HEK293 (cell line): ENCODE data around the gene LMAN2L.

Experiments used
- CTCF ChIA-PET: fragments of 350-600 bp; formaldehyde crosslinking; extraction: SDS; loops from one replicate; lab custom pipeline; 2021; ENCODE audit warnings: antibody characterized with exemption; lab: Yijun Ruan, JAX
- POLR2A ChIA-PET: fragments of 300-600 bp; formaldehyde crosslinking; extraction: SDS; loops from one replicate; lab custom pipeline; 2020; ENCODE audit warnings: antibody characterized with exemption, inconsistent platforms; lab: Yijun Ruan, JAX
- H3K27ac ChIP-seq: fragments of 200-500 bp; sonication (Bioruptor generic); 2 replicates; pipeline ENCODE4 v1.5.1; 2014; ENCODE audit warnings: low read depth, low read length, control low read depth, inconsistent platforms; ENCODE audit errors: extremely low read depth
- H3K36me3 ChIP-seq, 2 experiments: fragments of 200-500 bp in 1 of 2; sonication (Bioruptor generic) in 1 of 2; 1 replicate in 1 of 2; 2 replicates in 1 of 2; pipeline ENCODE4 v1.5.1; 2014 to 2017; ENCODE audit warnings: inconsistent platforms in 2 of 2, low read length in 2 of 2; ENCODE audit not compliant: control insufficient read depth in 2 of 2, insufficient read depth in 1 of 2
- H3K4me1 ChIP-seq: fragments of 200-500 bp; sonication (Bioruptor generic); 2 replicates; pipeline ENCODE4 v1.5.1; 2014; ENCODE audit warnings: mild to moderate bottlenecking, low read length, inconsistent platforms; ENCODE audit not compliant: control insufficient read depth, insufficient read depth
- H3K4me3 ChIP-seq: 2 replicates; pipeline ENCODE4 v1.5.1; 2011; ENCODE audit warnings: low read depth, mild to moderate bottlenecking, control low read depth, low read length, moderate library complexity
- H3K9me3 ChIP-seq: fragments of 200-500 bp; sonication (Bioruptor generic); 2 replicates; pipeline ENCODE4 v1.5.1; 2014; ENCODE audit warnings: low read depth, low read length, inconsistent platforms; ENCODE audit not compliant: control insufficient read depth, insufficient read depth
- GLIS1 ChIP-seq: fragments of 450-650 bp; formaldehyde crosslinking; IDR thresholded peaks from 2 replicates; pipeline ENCODE4 v1.5.1; 2016; ENCODE audit warnings: missing biosample characterization, missing genetic modification characterization
- IKZF3 ChIP-seq: fragments of 450-650 bp; IDR thresholded peaks from 2 replicates; pipeline ENCODE4 v1.5.0; 2018; ENCODE audit warnings: missing biosample characterization, mild to moderate bottlenecking, missing genetic modification characterization, moderate library complexity
- KLF1 ChIP-seq: fragments of 450-650 bp; formaldehyde crosslinking; IDR thresholded peaks from 2 replicates; pipeline ENCODE4 v1.5.1; 2016; ENCODE audit warnings: missing biosample characterization, missing genetic modification characterization
- SP3 ChIP-seq: fragments of 450-650 bp; formaldehyde crosslinking; IDR thresholded peaks from 2 replicates; pipeline ENCODE4 v1.5.1; 2016; ENCODE audit warnings: missing biosample characterization, missing genetic modification characterization
- ZNF223 ChIP-seq: fragments of 450-650 bp; formaldehyde crosslinking; IDR thresholded peaks from 2 replicates; pipeline ENCODE4 v1.5.1; 2016; ENCODE audit warnings: missing biosample characterization, missing genetic modification characterization
- ZNF266 ChIP-seq: fragments of 450-650 bp; formaldehyde crosslinking; IDR thresholded peaks from 2 replicates; pipeline ENCODE4 v1.5.1; 2016; ENCODE audit warnings: missing biosample characterization, missing genetic modification characterization, low read depth
- ZNF341 ChIP-seq: fragments of 450-650 bp; formaldehyde crosslinking; IDR thresholded peaks from 2 replicates; pipeline ENCODE4; 2016; ENCODE audit warnings: low read depth, missing biosample characterization, missing genetic modification characterization
- ZNF501 ChIP-seq: fragments of 450-650 bp; formaldehyde crosslinking; IDR thresholded peaks from 2 replicates; pipeline ENCODE4 v1.5.1; 2016; ENCODE audit warnings: missing biosample characterization, missing genetic modification characterization
- ZNF585B ChIP-seq: fragments of 450-650 bp; formaldehyde crosslinking; IDR thresholded peaks from 2 replicates; pipeline ENCODE4 v1.5.1; 2016; ENCODE audit warnings: missing biosample characterization, missing genetic modification characterization
- ZNF610 ChIP-seq: fragments of 450-650 bp; formaldehyde crosslinking; IDR thresholded peaks from 2 replicates; pipeline ENCODE4 v1.5.1; 2016; ENCODE audit warnings: missing biosample characterization, missing genetic modification characterization, borderline replicate concordance
- ZNF658 ChIP-seq: fragments of 450-650 bp; formaldehyde crosslinking; IDR thresholded peaks from 2 replicates; pipeline ENCODE4; 2016; ENCODE audit warnings: missing biosample characterization, missing genetic modification characterization
- ZNF777 ChIP-seq: fragments of 450-650 bp; formaldehyde crosslinking; IDR thresholded peaks from 2 replicates; pipeline ENCODE4 v1.5.1; 2017; ENCODE audit warnings: missing biosample characterization, missing genetic modification characterization, borderline replicate concordance
- TF ChIP-seq, protein P1 (sequence below): fragments of 450-650 bp; formaldehyde crosslinking; IDR thresholded peaks from 2 replicates; pipeline ENCODE4 v1.5.1; 2016; ENCODE audit warnings: missing biosample characterization, missing genetic modification characterization
- TF ChIP-seq, protein P2 (sequence below): fragments of 450-650 bp; formaldehyde crosslinking; IDR thresholded peaks from 2 replicates; pipeline ENCODE4 v1.5.1; 2017; ENCODE audit warnings: missing biosample characterization, missing genetic modification characterization
- TF ChIP-seq, protein P3 (sequence below): fragments of 450-650 bp; formaldehyde crosslinking; IDR thresholded peaks from 2 replicates; pipeline ENCODE4 v1.5.1; 2016; ENCODE audit warnings: missing biosample characterization, missing genetic modification characterization
- TF ChIP-seq, protein P4 (sequence below): fragments of 450-650 bp; formaldehyde crosslinking; IDR thresholded peaks from 2 replicates; pipeline ENCODE4 v1.5.1; 2016; ENCODE audit warnings: missing biosample characterization, missing genetic modification characterization, borderline replicate concordance
- TF ChIP-seq, protein P5 (sequence below): fragments of 450-650 bp; formaldehyde crosslinking; IDR thresholded peaks from 2 replicates; pipeline ENCODE4 v1.5.1; 2016; ENCODE audit warnings: missing biosample characterization, missing genetic modification characterization

Gene LMAN2L

DNA sequence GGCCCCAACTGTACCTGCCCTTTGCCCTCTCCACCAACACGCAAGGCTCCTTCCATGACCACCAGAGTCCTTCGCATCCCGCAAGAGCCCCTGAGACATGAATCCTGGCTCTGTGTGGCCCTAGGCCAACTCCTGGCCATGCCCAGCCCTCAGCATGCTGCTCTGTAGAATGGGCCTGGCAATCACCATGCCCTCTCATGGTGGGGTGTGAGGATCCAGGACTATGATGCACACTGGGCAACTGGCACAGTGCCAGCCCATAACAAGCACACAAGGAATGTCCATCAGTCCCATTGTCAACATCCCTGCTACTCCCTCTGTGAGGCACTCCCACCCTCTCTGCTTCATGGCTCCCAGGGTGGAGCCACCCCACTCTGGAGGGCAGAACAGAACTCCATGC lies 52.6 kb downstream of the LMAN2L start:
- Histone ChIP-seq H3K4me3 (no peak overlapping the region), H3K27ac (no peak overlapping the region), H3K36me3 (no peaks in the 10 kb centered on the region)
- POLR2A ChIA-PET, result no interaction called here
- TF ChIP-seq, protein P1, sequence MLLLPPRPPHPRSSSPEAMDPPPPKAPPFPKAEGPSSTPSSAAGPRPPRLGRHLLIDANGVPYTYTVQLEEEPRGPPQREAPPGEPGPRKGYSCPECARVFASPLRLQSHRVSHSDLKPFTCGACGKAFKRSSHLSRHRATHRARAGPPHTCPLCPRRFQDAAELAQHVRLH, result no peak
- TF ChIP-seq, protein P2, sequence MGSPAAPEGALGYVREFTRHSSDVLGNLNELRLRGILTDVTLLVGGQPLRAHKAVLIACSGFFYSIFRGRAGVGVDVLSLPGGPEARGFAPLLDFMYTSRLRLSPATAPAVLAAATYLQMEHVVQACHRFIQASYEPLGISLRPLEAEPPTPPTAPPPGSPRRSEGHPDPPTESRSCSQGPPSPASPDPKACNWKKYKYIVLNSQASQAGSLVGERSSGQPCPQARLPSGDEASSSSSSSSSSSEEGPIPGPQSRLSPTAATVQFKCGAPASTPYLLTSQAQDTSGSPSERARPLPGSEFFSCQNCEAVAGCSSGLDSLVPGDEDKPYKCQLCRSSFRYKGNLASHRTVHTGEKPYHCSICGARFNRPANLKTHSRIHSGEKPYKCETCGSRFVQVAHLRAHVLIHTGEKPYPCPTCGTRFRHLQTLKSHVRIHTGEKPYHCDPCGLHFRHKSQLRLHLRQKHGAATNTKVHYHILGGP (tag by site-specific recombination), result no peak
- no peak for TF ChIP-seq SP3
- TF ChIP-seq, protein P3, sequence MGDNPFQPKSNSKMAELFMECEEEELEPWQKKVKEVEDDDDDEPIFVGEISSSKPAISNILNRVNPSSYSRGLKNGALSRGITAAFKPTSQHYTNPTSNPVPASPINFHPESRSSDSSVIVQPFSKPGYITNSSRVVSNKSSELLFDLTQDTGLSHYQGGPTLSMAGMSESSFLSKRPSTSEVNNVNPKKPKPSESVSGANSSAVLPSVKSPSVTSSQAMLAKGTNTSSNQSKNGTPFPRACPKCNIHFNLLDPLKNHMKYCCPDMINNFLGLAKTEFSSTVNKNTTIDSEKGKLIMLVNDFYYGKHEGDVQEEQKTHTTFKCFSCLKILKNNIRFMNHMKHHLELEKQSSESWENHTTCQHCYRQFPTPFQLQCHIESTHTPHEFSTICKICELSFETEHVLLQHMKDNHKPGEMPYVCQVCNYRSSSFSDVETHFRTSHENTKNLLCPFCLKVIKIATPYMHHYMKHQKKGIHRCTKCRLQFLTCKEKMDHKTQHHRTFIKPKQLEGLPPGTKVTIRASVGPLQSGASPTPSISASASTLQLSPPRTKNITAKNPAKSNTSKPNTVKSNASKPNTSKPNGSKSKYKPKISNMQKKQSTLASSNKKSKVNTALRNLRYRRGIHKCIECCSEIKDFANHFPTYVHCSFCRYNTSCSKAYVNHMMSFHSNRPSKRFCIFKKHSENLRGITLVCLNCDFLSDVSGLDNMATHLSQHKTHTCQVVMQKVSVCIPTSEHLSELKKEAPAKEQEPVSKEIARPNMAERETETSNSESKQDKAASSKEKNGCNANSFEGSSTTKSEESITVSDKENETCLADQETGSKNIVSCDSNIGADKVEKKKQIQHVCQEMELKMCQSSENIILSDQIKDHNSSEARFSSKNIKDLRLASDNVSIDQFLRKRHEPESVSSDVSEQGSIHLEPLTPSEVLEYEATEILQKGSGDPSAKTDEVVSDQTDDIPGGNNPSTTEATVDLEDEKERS (tag by site-specific recombination), result no peak
- TF ChIP-seq IKZF3, result no peak
- TF ChIP-seq ZNF223 (tag by site-specific recombination), result no peak
- TF ChIP-seq, protein P4, sequence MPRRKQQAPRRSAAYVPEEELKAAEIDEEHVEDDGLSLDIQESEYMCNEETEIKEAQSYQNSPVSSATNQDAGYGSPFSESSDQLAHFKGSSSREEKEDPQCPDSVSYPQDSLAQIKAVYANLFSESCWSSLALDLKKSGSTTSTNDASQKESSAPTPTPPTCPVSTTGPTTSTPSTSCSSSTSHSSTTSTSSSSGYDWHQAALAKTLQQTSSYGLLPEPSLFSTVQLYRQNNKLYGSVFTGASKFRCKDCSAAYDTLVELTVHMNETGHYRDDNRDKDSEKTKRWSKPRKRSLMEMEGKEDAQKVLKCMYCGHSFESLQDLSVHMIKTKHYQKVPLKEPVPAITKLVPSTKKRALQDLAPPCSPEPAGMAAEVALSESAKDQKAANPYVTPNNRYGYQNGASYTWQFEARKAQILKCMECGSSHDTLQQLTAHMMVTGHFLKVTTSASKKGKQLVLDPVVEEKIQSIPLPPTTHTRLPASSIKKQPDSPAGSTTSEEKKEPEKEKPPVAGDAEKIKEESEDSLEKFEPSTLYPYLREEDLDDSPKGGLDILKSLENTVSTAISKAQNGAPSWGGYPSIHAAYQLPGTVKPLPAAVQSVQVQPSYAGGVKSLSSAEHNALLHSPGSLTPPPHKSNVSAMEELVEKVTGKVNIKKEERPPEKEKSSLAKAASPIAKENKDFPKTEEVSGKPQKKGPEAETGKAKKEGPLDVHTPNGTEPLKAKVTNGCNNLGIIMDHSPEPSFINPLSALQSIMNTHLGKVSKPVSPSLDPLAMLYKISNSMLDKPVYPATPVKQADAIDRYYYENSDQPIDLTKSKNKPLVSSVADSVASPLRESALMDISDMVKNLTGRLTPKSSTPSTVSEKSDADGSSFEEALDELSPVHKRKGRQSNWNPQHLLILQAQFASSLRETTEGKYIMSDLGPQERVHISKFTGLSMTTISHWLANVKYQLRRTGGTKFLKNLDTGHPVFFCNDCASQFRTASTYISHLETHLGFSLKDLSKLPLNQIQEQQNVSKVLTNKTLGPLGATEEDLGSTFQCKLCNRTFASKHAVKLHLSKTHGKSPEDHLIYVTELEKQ (tag by site-specific recombination), result no peak
- TF ChIP-seq ZNF610, result no peak
- TF ChIP-seq ZNF585B (tag by site-specific recombination), result no peak
- no peak for TF ChIP-seq ZNF658
- TF ChIP-seq, protein P5, sequence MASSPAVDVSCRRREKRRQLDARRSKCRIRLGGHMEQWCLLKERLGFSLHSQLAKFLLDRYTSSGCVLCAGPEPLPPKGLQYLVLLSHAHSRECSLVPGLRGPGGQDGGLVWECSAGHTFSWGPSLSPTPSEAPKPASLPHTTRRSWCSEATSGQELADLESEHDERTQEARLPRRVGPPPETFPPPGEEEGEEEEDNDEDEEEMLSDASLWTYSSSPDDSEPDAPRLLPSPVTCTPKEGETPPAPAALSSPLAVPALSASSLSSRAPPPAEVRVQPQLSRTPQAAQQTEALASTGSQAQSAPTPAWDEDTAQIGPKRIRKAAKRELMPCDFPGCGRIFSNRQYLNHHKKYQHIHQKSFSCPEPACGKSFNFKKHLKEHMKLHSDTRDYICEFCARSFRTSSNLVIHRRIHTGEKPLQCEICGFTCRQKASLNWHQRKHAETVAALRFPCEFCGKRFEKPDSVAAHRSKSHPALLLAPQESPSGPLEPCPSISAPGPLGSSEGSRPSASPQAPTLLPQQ (tag by site-specific recombination), result no peak
- TF ChIP-seq ZNF501, result no peak
- no peak for TF ChIP-seq KLF1 (tag by site-specific recombination)
- TF ChIP-seq ZNF266 (tag by site-specific recombination), result no peak
- no peak for TF ChIP-seq GLIS1 (tag by site-specific recombination)
- TF ChIP-seq ZNF341 (tag by site-specific recombination), result no peak
- no peak for TF ChIP-seq ZNF777 (tag by site-specific recombination)
- TF ChIP-seq, all 188 proteins: peak for 0
- H3K9me3 ChIP-seq, result no peaks in the 10 kb centered on the region
- CTCF ChIA-PET, result interaction anchor here (0.7 kb wide), 1 partner anchor 142 kb away, joined by 3 read pairs; no protein-coding TSS in a partner anchor
- H3K4me1 ChIP-seq, result peaks cover 11% of the 10 kb centered on the region
